K562 (cell line): ENCODE measurements around the gene TXNRD2. TPM values are rescaled to one million over a fixed set of nuclear protein-coding genes. Genes with fewer than 3 reads are reported as not detected.
A peak's percentile ranks its signal among the peaks of the same experiment; 100 is the strongest.

ENCODE experiments used
- CBX3 ChIP-seq, 2 experiments: IDR thresholded peaks; 1 replicate in 1 of 2; 2 replicates in 1 of 2; pipeline ENCODE4 v1.6.1; 2012; ENCODE audit warnings: inconsistent platforms in 2 of 2, low read length in 2 of 2, borderline replicate concordance in 1 of 2, control low read depth in 1 of 2
- HDAC6 ChIP-seq: IDR thresholded peaks from 2 replicates; pipeline ENCODE4 v1.6.1; 2012; ENCODE audit warnings: low read depth, mild to moderate bottlenecking, control low read depth, inconsistent platforms, low read length, moderate library complexity
- HMGN3 ChIP-seq: IDR thresholded peaks from 2 replicates; pipeline ENCODE4 v1.6.1; 2011; ENCODE audit warnings: borderline replicate concordance, low read depth, mild to moderate bottlenecking, mixed read lengths, low read length; ENCODE audit not compliant: insufficient read length; ENCODE audit errors: extremely low read depth
- KAT7 ChIP-seq: sonication (generic); formaldehyde crosslinking; IDR thresholded peaks from 2 replicates; pipeline ENCODE4 v1.8.0; 2022; ENCODE audit warnings: missing genetic modification reagents, mild to moderate bottlenecking, borderline replicate concordance
- KDM5B ChIP-seq: fragments of 200-600 bp; sonication (generic); IDR thresholded peaks from 2 replicates; pipeline ENCODE4 v1.6.1; 2012; ENCODE audit warnings: low read depth, mild to moderate bottlenecking, moderate library complexity, low read length, control low read depth, inconsistent platforms; ENCODE audit not compliant: insufficient replicate concordance
- LCOR ChIP-seq: sonication (generic); formaldehyde crosslinking; IDR thresholded peaks from 2 replicates; pipeline ENCODE4 v1.8.0; 2022; ENCODE audit warnings: mild to moderate bottlenecking, missing genetic modification reagents
- RBM15 ChIP-seq: fragments of 200-400 bp; formaldehyde crosslinking; IDR thresholded peaks from 2 replicates; pipeline ENCODE4 v1.6.1; 2018; ENCODE audit warnings: mild to moderate bottlenecking, low read length, moderate library complexity; ENCODE audit not compliant: insufficient read depth
- TBL1XR1 ChIP-seq, 2 experiments: IDR thresholded peaks; 2 replicates each; pipeline ENCODE4 v1.6.1; 2012; ENCODE audit warnings: improper control_type of control experiment in 2 of 2, low read length in 2 of 2, mild to moderate bottlenecking in 1 of 2
- ZBTB8A ChIP-seq: fragments of 450-650 bp; IDR thresholded peaks from 2 replicates; pipeline ENCODE4 v1.6.1; 2018; ENCODE audit warnings: mild to moderate bottlenecking, moderate library complexity; ENCODE audit not compliant: partially characterized antibody
- ZNF133 ChIP-seq: fragments of 250-450 bp; sonication (Bioruptor Pico); IDR thresholded peaks from 2 replicates; pipeline ENCODE4 v1.4.0; 2020; ENCODE audit warnings: mild to moderate bottlenecking
- ZNF395 ChIP-seq: fragments of 200-800 bp; sonication (Bioruptor generic); IDR thresholded peaks from 2 replicates; pipeline ENCODE4 v1.6.1; 2017; ENCODE audit warnings: missing genetic modification characterization, missing compliant biosample characterization
- ZNF79 ChIP-seq: fragments of 250-450 bp; sonication (Bioruptor Pico); IDR thresholded peaks from 2 replicates; pipeline ENCODE4 v1.4.0; 2020; ENCODE audit warnings: low read depth, mild to moderate bottlenecking, moderate library complexity
- polyA plus RNA-seq, 8 experiments: library from polyadenylated mRNA; depleted of rRNA in 4 of 8; stranded (reverse) in 5 of 8; unstranded in 3 of 8; fragments of >200 nt; fragmentation: Nextera tagmentation in 2 of 8; fragmentation: Illumina TruSeq in 1 of 8; extraction: Ambion mirVana in 2 of 8; extraction: Trizol in 1 of 8; gene quantifications; 2 replicates each; pipeline versions ENCODE4 v1.2.1 to v1.2.3, GENCODE V29; 2011 to 2014; ENCODE audit warnings: inconsistent platforms in 1 of 8, missing spikeins in 1 of 8
- total RNA-seq, 7 experiments: library from RNA; depleted of rRNA in 6 of 7; stranded (reverse); fragments of >200 nt in 6 of 7; fragmentation: Illumina TruSeq in 2 of 7; extraction: Trizol in 2 of 7; gene quantifications; 2 replicates each; pipeline versions ENCODE4 v1.2.1 to v1.2.3, GENCODE V29; 2011 to 2021; ENCODE audit warnings: low replicate concordance in 1 of 7
- TF ChIP-seq, protein P1 (sequence below): fragments of 150-350 bp; conservative IDR thresholded peaks from 2 replicates; pipeline ENCODE4 v1.6.1; 2014; ENCODE audit warnings: low read length

Gene TXNRD2
- total and polyA plus RNA-seq, 9 of the 15 experiments (the other 6 are each of a cell fraction or from before 2014, with no cell fraction given): 3.3 to 80.2 (median 49.4) TPM

DNA sequence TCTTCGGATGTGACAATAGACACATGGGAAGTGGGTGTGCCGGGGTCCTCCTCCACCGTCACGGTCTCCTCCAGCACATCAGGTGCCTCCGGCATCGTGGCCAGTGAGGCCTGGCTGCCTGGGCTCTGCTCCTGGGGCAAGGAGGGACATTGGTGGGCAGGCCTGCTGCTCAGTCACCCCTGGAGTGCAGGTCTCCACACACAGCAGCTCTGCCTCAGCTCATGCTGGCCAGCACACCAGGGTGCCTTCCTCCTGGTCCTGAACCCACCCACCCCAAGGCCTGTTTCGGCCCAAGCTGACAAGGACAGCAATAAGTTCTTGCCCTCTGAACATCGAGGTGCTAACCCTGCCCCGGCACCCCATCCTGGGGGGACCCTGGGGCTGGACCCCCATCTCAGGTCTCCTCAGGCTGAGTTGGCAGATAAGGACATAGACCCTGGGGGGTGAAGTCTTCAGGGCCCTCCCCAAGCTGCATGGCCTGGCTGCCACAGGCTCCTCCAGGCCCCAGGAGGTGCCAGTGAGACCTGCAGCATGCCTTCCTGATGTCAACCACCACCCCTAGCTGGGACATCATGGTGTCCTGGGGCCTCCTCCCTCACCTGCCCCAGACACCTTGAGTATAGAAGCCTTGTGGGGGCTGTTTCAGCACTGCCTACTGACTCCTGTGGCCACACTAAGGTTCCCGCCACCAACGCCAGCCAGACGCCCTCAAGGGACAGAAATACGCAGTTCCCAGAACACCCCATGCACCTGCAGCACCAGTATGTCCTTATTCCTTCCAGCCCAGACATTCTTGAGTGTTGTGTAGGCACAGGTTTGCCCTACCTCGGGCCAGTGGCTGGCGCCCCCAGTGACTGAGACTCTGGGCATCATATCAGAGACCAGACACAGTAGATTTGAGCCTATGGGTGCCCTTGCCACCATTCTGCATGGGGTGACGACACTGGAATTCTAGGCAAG is 40.6 kb upstream of the TXNRD2 start (continued):
- peak; percentile 10 for TF ChIP-seq KDM5B
- no peak for TF ChIP-seq ZNF395 (CRISPR knock-in tag)
- peak in 1 of 2 experiments; percentile 64; a peak in 1 of 3 replicates for TF ChIP-seq CBX3 (IDR thresholded peaks at IDR 0.05; ENCODE audit: borderline replicate concordance in 1 of 2, low read length in 2 of 2)
- TF ChIP-seq ZBTB8A: no peak
- TF ChIP-seq, protein P1, sequence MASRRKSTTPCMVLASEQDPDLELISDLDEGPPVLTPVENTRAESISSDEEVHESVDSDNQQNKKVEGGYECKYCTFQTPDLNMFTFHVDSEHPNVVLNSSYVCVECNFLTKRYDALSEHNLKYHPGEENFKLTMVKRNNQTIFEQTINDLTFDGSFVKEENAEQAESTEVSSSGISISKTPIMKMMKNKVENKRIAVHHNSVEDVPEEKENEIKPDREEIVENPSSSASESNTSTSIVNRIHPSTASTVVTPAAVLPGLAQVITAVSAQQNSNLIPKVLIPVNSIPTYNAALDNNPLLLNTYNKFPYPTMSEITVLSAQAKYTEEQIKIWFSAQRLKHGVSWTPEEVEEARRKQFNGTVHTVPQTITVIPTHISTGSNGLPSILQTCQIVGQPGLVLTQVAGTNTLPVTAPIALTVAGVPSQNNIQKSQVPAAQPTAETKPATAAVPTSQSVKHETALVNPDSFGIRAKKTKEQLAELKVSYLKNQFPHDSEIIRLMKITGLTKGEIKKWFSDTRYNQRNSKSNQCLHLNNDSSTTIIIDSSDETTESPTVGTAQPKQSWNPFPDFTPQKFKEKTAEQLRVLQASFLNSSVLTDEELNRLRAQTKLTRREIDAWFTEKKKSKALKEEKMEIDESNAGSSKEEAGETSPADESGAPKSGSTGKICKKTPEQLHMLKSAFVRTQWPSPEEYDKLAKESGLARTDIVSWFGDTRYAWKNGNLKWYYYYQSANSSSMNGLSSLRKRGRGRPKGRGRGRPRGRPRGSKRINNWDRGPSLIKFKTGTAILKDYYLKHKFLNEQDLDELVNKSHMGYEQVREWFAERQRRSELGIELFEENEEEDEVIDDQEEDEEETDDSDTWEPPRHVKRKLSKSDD: no peak
- no peak for TF ChIP-seq TBL1XR1 (IDR thresholded peaks at IDR 0.05; ENCODE audit: low read length in 2 of 2)
- TF ChIP-seq LCOR (CRISPR knock-in tag): no peak
- TF ChIP-seq HMGN3: peak; percentile 25
- TF ChIP-seq KAT7 (CRISPR knock-in tag): no peak
- TF ChIP-seq ZNF133 (CRISPR knock-in tag): no peak
- TF ChIP-seq HDAC6: no peak
- TF ChIP-seq RBM15: no peak
- no peak for TF ChIP-seq ZNF79
